Endothelial cell (in vitro differentiated cells): ENCODE measurements around the gene PLA2G4E. TPM values are rescaled to one million over a fixed set of nuclear protein-coding genes. Genes with fewer than 3 reads are reported as not detected.

Experiments used
- DNase-seq: peaks from one replicate; pipeline ENCODE4 v3.0.0; 2021; ENCODE audit warnings: low spot score
- H3K27ac Mint-ChIP-seq: one replicate; pipeline ENCODE4 v1.8.0; 2021; ENCODE audit warnings: mixed read lengths, inconsistent platforms; ENCODE audit not compliant: unreplicated experiment
- H3K27me3 Mint-ChIP-seq: one replicate; pipeline ENCODE4 v1.8.0; 2021; ENCODE audit warnings: mild to moderate bottlenecking, moderate library complexity, mixed read lengths, inconsistent platforms; ENCODE audit not compliant: unreplicated experiment
- H3K36me3 Mint-ChIP-seq: one replicate; pipeline ENCODE4 v1.8.0; 2021; ENCODE audit warnings: mild to moderate bottlenecking, low read depth, mixed read lengths, inconsistent platforms; ENCODE audit not compliant: unreplicated experiment
- H3K4me1 Mint-ChIP-seq: one replicate; pipeline ENCODE4 v1.8.0; 2021; ENCODE audit warnings: mild to moderate bottlenecking, mixed read lengths, inconsistent platforms; ENCODE audit not compliant: unreplicated experiment
- H3K4me3 Mint-ChIP-seq: one replicate; pipeline ENCODE4 v1.8.0; 2021; ENCODE audit warnings: mild to moderate bottlenecking, mixed read lengths, inconsistent platforms; ENCODE audit not compliant: unreplicated experiment
- H3K9me3 Mint-ChIP-seq: one replicate; pipeline ENCODE4 v1.8.0; 2021; ENCODE audit warnings: mixed read lengths, inconsistent platforms; ENCODE audit not compliant: unreplicated experiment
- total RNA-seq: library from RNA; stranded (reverse); fragmentation: NEBNext Ultra II Directional; extraction: Animal tissue kit (Norgen Biotek cat#: 25700); gene quantifications from one replicate; pipeline ENCODE4 v1.2.1, GENCODE V29; 2021; ENCODE audit not compliant: unreplicated experiment
- TF ChIP-seq, protein P1 (sequence below): fragments of 200-600 bp; sonication (generic); IDR thresholded peaks from one replicate; pipeline ENCODE4 v1.5.0; 2021; ENCODE audit warnings: antibody characterized with exemption; ENCODE audit not compliant: unreplicated experiment

The PLA2G4E gene
- total RNA-seq, 1 donor from 2014 or later = not detected

DNA sequence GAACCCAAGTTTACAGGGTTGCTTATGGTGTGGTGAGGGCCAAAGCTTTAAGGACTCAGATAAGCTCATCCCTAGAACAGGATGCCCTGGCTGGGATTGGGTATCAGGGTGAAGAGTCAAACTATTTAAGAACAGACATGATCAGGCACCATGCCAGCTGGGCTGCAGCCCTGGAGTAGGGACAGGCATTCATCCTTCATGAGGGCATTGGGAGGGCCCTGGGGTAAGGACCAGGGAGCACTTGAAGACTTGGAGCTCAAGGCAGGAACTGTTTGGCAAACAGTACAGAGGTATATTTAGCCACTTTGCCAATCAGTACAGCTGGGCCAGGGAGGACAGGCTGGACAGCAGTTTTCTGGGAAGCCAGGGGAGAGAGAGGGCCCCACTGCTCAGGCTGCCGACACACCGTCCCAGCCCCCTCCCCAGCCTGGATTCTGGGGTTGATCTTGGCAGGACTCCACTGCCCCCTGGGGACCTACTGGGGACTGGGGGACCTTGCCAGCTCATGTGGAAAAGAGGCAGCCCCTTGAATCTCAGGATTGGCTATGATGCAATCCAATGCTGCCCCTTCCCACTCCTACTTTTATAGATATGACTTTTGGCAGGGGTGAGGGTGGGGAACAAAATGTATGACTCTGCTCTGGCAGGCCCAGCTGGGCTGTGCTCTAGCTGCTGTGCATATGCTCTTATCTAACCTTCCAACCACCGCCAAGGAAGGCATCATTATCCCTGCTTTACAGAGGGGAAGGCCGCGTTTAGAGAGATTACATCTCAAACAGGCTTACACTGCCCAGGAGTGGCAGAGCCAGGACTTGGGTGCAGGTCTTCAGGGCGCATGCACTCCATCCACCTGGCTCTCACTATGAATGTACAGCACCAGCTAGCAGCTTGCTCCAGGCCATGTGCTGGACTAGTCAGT lies 2.3 kb downstream of the PLA2G4E start:
- Mint-ChIP-seq H3K4me3 (peak overlapping the region; percentile 2), H3K27ac (no peak overlapping the region), H3K27me3 (peaks cover 3% of the 10 kb centered on the region), H3K36me3 (peaks cover 13% of the 10 kb centered on the region), H3K4me1 (peaks cover 2% of the 10 kb centered on the region), H3K9me3 (peaks cover 12% of the 10 kb centered on the region)
- TF ChIP-seq, protein P1, sequence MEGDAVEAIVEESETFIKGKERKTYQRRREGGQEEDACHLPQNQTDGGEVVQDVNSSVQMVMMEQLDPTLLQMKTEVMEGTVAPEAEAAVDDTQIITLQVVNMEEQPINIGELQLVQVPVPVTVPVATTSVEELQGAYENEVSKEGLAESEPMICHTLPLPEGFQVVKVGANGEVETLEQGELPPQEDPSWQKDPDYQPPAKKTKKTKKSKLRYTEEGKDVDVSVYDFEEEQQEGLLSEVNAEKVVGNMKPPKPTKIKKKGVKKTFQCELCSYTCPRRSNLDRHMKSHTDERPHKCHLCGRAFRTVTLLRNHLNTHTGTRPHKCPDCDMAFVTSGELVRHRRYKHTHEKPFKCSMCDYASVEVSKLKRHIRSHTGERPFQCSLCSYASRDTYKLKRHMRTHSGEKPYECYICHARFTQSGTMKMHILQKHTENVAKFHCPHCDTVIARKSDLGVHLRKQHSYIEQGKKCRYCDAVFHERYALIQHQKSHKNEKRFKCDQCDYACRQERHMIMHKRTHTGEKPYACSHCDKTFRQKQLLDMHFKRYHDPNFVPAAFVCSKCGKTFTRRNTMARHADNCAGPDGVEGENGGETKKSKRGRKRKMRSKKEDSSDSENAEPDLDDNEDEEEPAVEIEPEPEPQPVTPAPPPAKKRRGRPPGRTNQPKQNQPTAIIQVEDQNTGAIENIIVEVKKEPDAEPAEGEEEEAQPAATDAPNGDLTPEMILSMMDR = no peak
- no peak for DNase-seq

GRCh38 chr15:42016971-42017370 lies 3.9 kb downstream of the PLA2G4E start:
- no peak for DNase-seq
- TF ChIP-seq, protein P1 = no peak
- Mint-ChIP-seq H3K4me3 (no peak overlapping the region), H3K4me1 (peaks cover 2% of the 10 kb centered on the region), H3K27me3 (peaks cover 3% of the 10 kb centered on the region), H3K27ac (no peak overlapping the region), H3K36me3 (peaks cover 4% of the 10 kb centered on the region), H3K9me3 (no peaks in the 10 kb centered on the region)

DNA sequence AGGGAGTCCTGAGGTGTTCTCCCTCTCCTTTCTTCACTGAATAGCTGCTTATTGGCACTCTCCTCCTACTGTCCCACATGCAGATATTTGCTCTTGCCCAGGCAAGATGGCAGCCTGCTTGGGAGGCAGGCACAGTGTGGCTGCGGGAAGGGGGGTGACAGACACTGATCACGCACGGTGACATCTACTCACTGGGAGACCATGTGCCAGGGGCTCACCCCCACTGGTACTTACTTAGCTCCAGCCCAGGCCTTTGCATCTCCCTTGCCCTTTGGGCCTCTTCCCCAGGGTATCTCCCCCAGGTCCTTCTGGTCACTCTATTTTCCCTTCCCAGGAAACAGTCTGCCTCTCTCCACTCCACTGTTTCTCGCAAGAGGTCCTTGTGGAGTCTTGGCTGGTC lies 6.4 kb downstream of the PLA2G4E start:
- no peak for DNase-seq
- H3K36me3 Mint-ChIP-seq = peaks cover 4% of the 10 kb centered on the region

GRCh38 chr15:42012928-42013482 lies 7.8 kb downstream of the PLA2G4E start:
- Mint-ChIP-seq H3K9me3 (no peaks in the 10 kb centered on the region), H3K27me3 (peaks cover 5% of the 10 kb centered on the region), H3K27ac (no peak overlapping the region), H3K36me3 (peaks cover 8% of the 10 kb centered on the region), H3K4me3 (no peak overlapping the region), H3K4me1 (peaks cover 2% of the 10 kb centered on the region)
- DNase-seq = no peak
- TF ChIP-seq, protein P1 = no peak

More for the DNA sequence above, 6.4 kb downstream of the PLA2G4E start:
- Mint-ChIP-seq H3K27ac (no peak overlapping the region), H3K27me3 (peaks cover 4% of the 10 kb centered on the region), H3K4me1 (peaks cover 2% of the 10 kb centered on the region), H3K4me3 (no peak overlapping the region), H3K9me3 (no peaks in the 10 kb centered on the region)
- TF ChIP-seq, protein P1 = no peak

DNA sequence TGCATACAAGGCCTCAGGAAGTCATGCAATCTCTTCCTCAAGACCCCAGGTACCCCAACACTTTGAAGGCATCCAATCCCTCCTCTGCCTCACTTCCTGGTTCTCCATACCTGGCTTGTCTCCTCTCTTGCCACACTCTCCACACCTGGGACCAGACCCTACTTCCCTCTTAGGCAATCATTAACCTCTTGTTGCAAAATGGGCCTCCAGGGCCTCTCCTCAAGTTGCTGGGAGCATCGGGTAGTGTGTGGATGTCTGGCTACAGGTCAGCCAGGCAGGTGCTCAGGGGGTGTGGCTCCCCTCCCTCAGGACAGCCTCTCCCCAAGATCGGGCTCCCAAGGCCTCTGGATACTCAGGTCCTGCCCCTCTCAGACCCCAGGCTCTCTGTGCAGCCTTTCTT lies 8.6 kb downstream of the PLA2G4E start:
- Mint-ChIP-seq H3K27ac (no peak overlapping the region), H3K4me3 (no peak overlapping the region), H3K36me3 (peaks cover 6% of the 10 kb centered on the region), H3K27me3 (peaks cover 10% of the 10 kb centered on the region), H3K9me3 (no peaks in the 10 kb centered on the region), H3K4me1 (peaks cover 2% of the 10 kb centered on the region)
- TF ChIP-seq, protein P1 = no peak
- no peak for DNase-seq
